ENCODE measurements around the gene SMAP2. TPM values are rescaled to one million over a fixed set of nuclear protein-coding genes. Genes with fewer than 3 reads are reported as not detected.

The SMAP2 gene
- total RNA-seq, 3 donors from 2014 or later (not counting 1 experiment from before 2014, with no cell fraction given): 95.0 to 136 (median 127) TPM

GRCh38 chr1:40394491-40395172, 21.1 kb downstream of the SMAP2 start:
- H3K27me3 Mint-ChIP-seq (ENCODE audit: low read depth in 2 of 2): no peaks in the 10 kb centered on the region
- no peaks in the 10 kb centered on the region for H3K9me3 Mint-ChIP-seq
- ATAC-seq (peak; percentile 84 to 92 (median 91)), DNase-seq (peak in 1 of 2 donors; percentile 77)
- Histone ChIP-seq H3K4me1 (ENCODE audit: control insufficient read depth, insufficient read depth, low read length) (peaks cover 56% of the 10 kb centered on the region), H3K27ac (ENCODE audit: low read length) (peak overlapping the region; percentile 75), H3K9me3 (ENCODE audit: control insufficient read depth, insufficient read depth, low read length) (no peaks in the 10 kb centered on the region), H3K4me3 (ENCODE audit: low read length) (no peak overlapping the region), H3K27me3 (ENCODE audit: control insufficient read depth, insufficient read depth, low read length) (no peaks in the 10 kb centered on the region), H3K36me3 (ENCODE audit: control insufficient read depth, insufficient read depth, low read length) (no peaks in the 10 kb centered on the region)
- peak overlapping the region; percentile 74 for H3K4me3 Mint-ChIP-seq
- H3K36me3 Mint-ChIP-seq: no peaks in the 10 kb centered on the region
- peaks cover 66 to 78% of the 10 kb centered on the region in 2 donors for H3K4me1 Mint-ChIP-seq
- no CpG with 5 or more reads among the region's 3 CpGs for WGBS (ENCODE audit: insufficient coverage)
- intact Hi-C loops (cut with micrococcal nuclease): loop anchor here (1.0 to 5.0 kb wide), 2 partner anchors 9 to 77 kb away; partner anchors contain the start of gene COL9A2
- peak overlapping the region; percentile 97 to 98 for H3K27ac Mint-ChIP-seq
- no peak for TF ChIP-seq CTCF (IDR thresholded peaks at IDR 0.05)

DNA sequence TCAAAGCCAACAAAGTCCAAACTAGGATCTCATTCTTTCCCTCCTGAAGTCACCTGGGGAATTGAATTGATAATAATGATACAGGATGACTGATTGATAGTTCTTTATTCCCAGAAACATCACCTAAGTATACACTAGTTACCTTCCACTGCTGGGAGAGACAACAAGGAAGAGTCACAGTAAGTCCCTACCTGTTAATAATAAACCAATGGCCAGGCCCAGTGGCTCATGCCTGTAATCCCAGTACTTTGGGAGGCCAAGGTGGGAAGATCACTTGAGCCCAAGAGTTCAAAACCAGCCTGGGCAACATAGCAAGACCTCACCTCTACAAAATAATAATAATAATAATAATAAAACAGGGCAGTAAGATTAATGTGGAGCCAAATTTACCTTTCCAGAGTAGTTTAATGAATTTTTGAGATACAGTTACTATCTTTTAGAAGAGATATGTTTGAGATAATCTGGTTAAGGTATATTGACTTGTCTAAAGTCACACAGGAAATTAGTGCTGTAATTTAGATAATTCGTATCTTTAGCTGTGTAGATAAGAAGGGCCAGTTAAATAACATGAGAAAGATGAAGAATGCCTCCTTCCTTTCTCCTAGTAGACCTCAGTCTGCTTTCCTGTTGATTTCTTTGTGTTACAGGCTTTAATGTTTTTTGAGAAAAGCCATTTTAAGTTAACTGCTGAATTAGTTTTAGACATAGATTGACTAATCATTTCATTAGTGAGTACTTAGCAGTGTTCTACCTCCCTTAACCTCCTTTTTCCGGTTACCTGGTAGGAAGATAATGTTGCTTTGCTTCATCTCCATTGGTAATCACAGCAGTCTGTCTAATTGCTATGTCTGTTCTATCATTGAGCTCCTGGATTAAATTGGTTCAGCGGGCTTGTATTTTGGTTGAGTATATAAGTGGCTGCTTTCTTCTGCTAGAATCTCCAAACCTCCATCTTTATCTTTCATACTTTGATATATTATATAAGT, 22.0 kb downstream of the SMAP2 start:
- DNase-seq (no peak), ATAC-seq (peak in 1 of 3 donors; percentile 6)
- peaks cover 53% of the 10 kb centered on the region for H3K4me1 ChIP-seq (ENCODE audit: control insufficient read depth, insufficient read depth, low read length)
- H3K27me3 Mint-ChIP-seq (ENCODE audit: low read depth in 2 of 2): no peaks in the 10 kb centered on the region
- WGBS (ENCODE audit: insufficient coverage): no CpG with 5 or more reads among the region's 3 CpGs
- peak overlapping the region; percentile 97 to 98 for H3K27ac Mint-ChIP-seq
- H3K27ac ChIP-seq (ENCODE audit: low read length): peak overlapping the region; percentile 75
- no peaks in the 10 kb centered on the region for H3K9me3 Mint-ChIP-seq
- peak overlapping the region; percentile 74 for H3K4me3 Mint-ChIP-seq
- H3K4me3 ChIP-seq (ENCODE audit: low read length): no peak overlapping the region
- no peaks in the 10 kb centered on the region for H3K36me3 Mint-ChIP-seq
- TF ChIP-seq CTCF (IDR thresholded peaks at IDR 0.05): no peak
- no peaks in the 10 kb centered on the region for H3K9me3 ChIP-seq (ENCODE audit: control insufficient read depth, insufficient read depth, low read length)
- peaks cover 67 to 78% of the 10 kb centered on the region in 2 donors for H3K4me1 Mint-ChIP-seq
- H3K36me3 ChIP-seq (ENCODE audit: control insufficient read depth, insufficient read depth, low read length): no peaks in the 10 kb centered on the region
- no peaks in the 10 kb centered on the region for H3K27me3 ChIP-seq (ENCODE audit: control insufficient read depth, insufficient read depth, low read length)
- intact Hi-C loops (cut with micrococcal nuclease): no loop called here

DNA sequence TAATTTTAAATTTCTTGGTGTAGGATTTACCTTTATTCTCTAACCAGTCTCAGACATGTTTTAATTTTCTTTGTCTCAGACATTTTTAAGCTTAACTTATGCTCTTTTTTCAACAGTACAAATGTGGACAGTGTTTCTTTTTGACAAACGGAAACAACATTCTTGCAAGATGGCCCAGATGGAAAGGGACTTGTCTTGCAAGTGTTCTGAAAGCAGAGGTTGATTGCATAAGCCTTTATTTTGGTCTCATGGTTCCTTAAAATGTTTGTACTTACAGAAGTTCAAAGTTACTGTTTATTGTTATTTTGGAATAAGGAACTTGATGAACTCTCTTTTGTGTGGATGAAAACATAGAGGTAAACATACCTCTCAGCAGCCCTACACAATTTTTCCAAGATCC, 22.9 kb downstream of the SMAP2 start:
- Histone ChIP-seq H3K4me1 (ENCODE audit: control insufficient read depth, insufficient read depth, low read length) (peaks cover 52% of the 10 kb centered on the region), H3K27ac (ENCODE audit: low read length) (peak overlapping the region; percentile 75), H3K4me3 (ENCODE audit: low read length) (no peak overlapping the region), H3K36me3 (ENCODE audit: control insufficient read depth, insufficient read depth, low read length) (no peaks in the 10 kb centered on the region), H3K27me3 (ENCODE audit: control insufficient read depth, insufficient read depth, low read length) (no peaks in the 10 kb centered on the region), H3K9me3 (ENCODE audit: control insufficient read depth, insufficient read depth, low read length) (no peaks in the 10 kb centered on the region)
- no peaks in the 10 kb centered on the region for H3K9me3 Mint-ChIP-seq
- H3K27ac Mint-ChIP-seq: peak overlapping the region; percentile 97 to 98
- peaks cover 62 to 70% of the 10 kb centered on the region in 2 donors for H3K4me1 Mint-ChIP-seq
- H3K4me3 Mint-ChIP-seq: no peak overlapping the region
- H3K27me3 Mint-ChIP-seq (ENCODE audit: low read depth in 2 of 2): no peaks in the 10 kb centered on the region
- intact Hi-C loops (cut with micrococcal nuclease): no loop called here
- DNase-seq: peak in 1 of 2 donors; percentile 37
- 69% methylated on average over 1 of the region's 1 CpG for WGBS (ENCODE audit: insufficient coverage)
- no peaks in the 10 kb centered on the region for H3K36me3 Mint-ChIP-seq
- no peak for ATAC-seq
- TF ChIP-seq CTCF (IDR thresholded peaks at IDR 0.05): no peak

Measured in natural killer cell (primary cell).